Suprapubic skin (tissue), 4 donors: ENCODE measurements around the gene UBE2L6. TPM values are rescaled to one million over a fixed set of nuclear protein-coding genes. Genes with fewer than 3 reads are reported as not detected.

Experiments used
- DNase-seq, 2 donors: peaks; one replicate each; pipeline ENCODE4 v3.0.0-alpha.2; 2019; ENCODE audit warnings: low spot score in 2 of 2
- H3K27ac ChIP-seq: fragments of 200-600 bp; sonication (generic); one replicate; pipeline ENCODE4 v1.5.1; 2019
- H3K27me3 ChIP-seq: fragments of 200-600 bp; sonication (generic); one replicate; pipeline ENCODE4 v1.5.1; 2019
- H3K36me3 ChIP-seq: fragments of 200-600 bp; sonication (generic); one replicate; pipeline ENCODE4 v1.5.1; 2019
- H3K4me1 ChIP-seq: fragments of 200-600 bp; sonication (generic); one replicate; pipeline ENCODE4 v1.5.1; 2019
- H3K4me3 ChIP-seq: fragments of 200-600 bp; sonication (generic); one replicate; pipeline ENCODE4 v1.5.1; 2019; ENCODE audit warnings: mild to moderate bottlenecking
- H3K9me3 ChIP-seq: fragments of 200-600 bp; sonication (generic); one replicate; pipeline ENCODE4 v1.5.1; 2019
- CTCF ChIP-seq, 2 donors: fragments of 200-600 bp in 1 of 2; fragments of 450-650 bp in 1 of 2; sonication (generic) in 1 of 2; IDR thresholded peaks; one replicate each; pipeline ENCODE4 v1.5.1; 2016 to 2019; ENCODE audit warnings: antibody characterized with exemption in 2 of 2, mild to moderate bottlenecking in 1 of 2, moderate library complexity in 1 of 2
- EP300 ChIP-seq: sonication (generic); formaldehyde crosslinking; IDR thresholded peaks from one replicate; pipeline ENCODE4 v1.6.1; 2017; ENCODE audit warnings: antibody characterized with exemption
- POLR2A ChIP-seq, 2 donors: fragments of 450-650 bp; IDR thresholded peaks; one replicate each; pipeline ENCODE4 v1.6.1; 2017; ENCODE audit warnings: antibody characterized with exemption in 2 of 2, mild to moderate bottlenecking in 2 of 2, moderate library complexity in 2 of 2
- POLR2AphosphoS5 ChIP-seq, 3 donors: sonication (generic); formaldehyde crosslinking; IDR thresholded peaks; one replicate each; pipeline ENCODE4 v1.6.1; 2017; ENCODE audit warnings: antibody characterized with exemption in 3 of 3
- WGBS: methylation state at CpG from one replicate; pipeline ENCODE4 v1.1.5; 2018; 5-methylcytosine and 5-hydroxymethylcytosine counted together
- total RNA-seq, 4 donors: library from RNA; depleted of rRNA; stranded (reverse); fragments of >200 nt; gene quantifications; one replicate each; pipeline ENCODE4 v1.1.0, GENCODE V29; 2016

Gene UBE2L6
- 10 to 100 TPM; 14.2 to 32.4 (median 25.5) TPM for total RNA-seq

GRCh38 chr11:57567515-57568329 is at the start of gene UBE2L6:
Gene UBE2L6, minus strand, starts transcription at chr11:57567672. Its CDS starts 61 bp downstream, at chr11:57567611.
- no peaks in the 10 kb centered on the region for H3K9me3 ChIP-seq
- no peaks in the 10 kb centered on the region for H3K27me3 ChIP-seq
- peak in 1 of 2 donors; percentile 78 for TF ChIP-seq CTCF (IDR thresholded peaks at IDR 0.05)
- no peak for TF ChIP-seq POLR2A (IDR thresholded peaks at IDR 0.05)
- TF ChIP-seq EP300: no peak
- TF ChIP-seq POLR2AphosphoS5 (IDR thresholded peaks at IDR 0.05): peak in 1 of 3 donors; percentile 56
- no peaks in the 10 kb centered on the region for H3K36me3 ChIP-seq
- peaks cover 35% of the 10 kb centered on the region for H3K4me1 ChIP-seq
- whole genome bisulfite sequencing: under 1% methylated on average over 73 of the region's 92 CpGs
- peak within 1 kb of the TSS; percentile 96 for H3K4me3 ChIP-seq
- DNase-seq: peak; percentile 74 to 88
- H3K27ac ChIP-seq: peak within 1 kb of the TSS; percentile 73

GRCh38 chr11:57616595-57616994 is 49.1 kb upstream of the UBE2L6 start:
- Histone ChIP-seq H3K36me3 (peaks cover 32% of the 10 kb centered on the region), H3K4me3 (no peak overlapping the region), H3K9me3 (no peaks in the 10 kb centered on the region), H3K4me1 (no peaks in the 10 kb centered on the region), H3K27me3 (no peaks in the 10 kb centered on the region), H3K27ac (no peak overlapping the region)
- WGBS: 73% methylated on average over 3 of the region's 3 CpGs
- DNase-seq: no peak
- no peak for TF ChIP-seq POLR2A (IDR thresholded peaks at IDR 0.05)
- no peak for TF ChIP-seq EP300
- no peak for TF ChIP-seq CTCF (IDR thresholded peaks at IDR 0.05)
- no peak for TF ChIP-seq POLR2AphosphoS5 (IDR thresholded peaks at IDR 0.05)

- 91% methylated on average over 1 of the region's 1 CpG for WGBS
Measured at GRCh38 chr11:57615308-57615707, 47.8 kb upstream of the UBE2L6 start.

GRCh38 chr11:57614234-57614772 is 46.8 kb upstream of the UBE2L6 start:
- no peak for TF ChIP-seq EP300
- TF ChIP-seq POLR2A (IDR thresholded peaks at IDR 0.05): no peak
- no peak for TF ChIP-seq CTCF (IDR thresholded peaks at IDR 0.05)
- TF ChIP-seq POLR2AphosphoS5 (IDR thresholded peaks at IDR 0.05): no peak
- H3K9me3 ChIP-seq: no peaks in the 10 kb centered on the region
- peaks cover 51% of the 10 kb centered on the region for H3K36me3 ChIP-seq
- no peak overlapping the region for H3K4me3 ChIP-seq
- no peak overlapping the region for H3K27ac ChIP-seq
- WGBS: 71% methylated on average over 10 of the region's 10 CpGs
- H3K4me1 ChIP-seq: no peaks in the 10 kb centered on the region
- DNase-seq: no peak
- H3K27me3 ChIP-seq: no peaks in the 10 kb centered on the region

More at GRCh38 chr11:57615308-57615707, 47.8 kb upstream of the UBE2L6 start:
- Histone ChIP-seq H3K27ac (no peak overlapping the region), H3K4me1 (no peaks in the 10 kb centered on the region), H3K36me3 (peaks cover 43% of the 10 kb centered on the region), H3K4me3 (no peak overlapping the region), H3K27me3 (no peaks in the 10 kb centered on the region), H3K9me3 (no peaks in the 10 kb centered on the region)
- TF ChIP-seq POLR2A (IDR thresholded peaks at IDR 0.05) (no peak), EP300 (no peak), CTCF (IDR thresholded peaks at IDR 0.05) (no peak), POLR2AphosphoS5 (IDR thresholded peaks at IDR 0.05) (no peak)
- no peak for DNase-seq

GRCh38 chr11:57610170-57610569 is 42.7 kb upstream of the UBE2L6 start:
- TF ChIP-seq CTCF (IDR thresholded peaks at IDR 0.05) (no peak), POLR2AphosphoS5 (IDR thresholded peaks at IDR 0.05) (no peak), EP300 (no peak), POLR2A (IDR thresholded peaks at IDR 0.05) (no peak)
- H3K4me3 ChIP-seq: no peak overlapping the region
- H3K9me3 ChIP-seq: no peaks in the 10 kb centered on the region
- DNase-seq: no peak
- 88% methylated on average over 4 of the region's 4 CpGs for WGBS
- H3K27ac ChIP-seq: no peak overlapping the region
- no peaks in the 10 kb centered on the region for H3K4me1 ChIP-seq
- peaks cover 75% of the 10 kb centered on the region for H3K36me3 ChIP-seq
- H3K27me3 ChIP-seq: no peaks in the 10 kb centered on the region
